Heart right ventricle (tissue), 16 donors: ENCODE data around the gene DGKD. TPM values are rescaled to one million over a fixed set of nuclear protein-coding genes. Genes with fewer than 3 reads are reported as not detected.

Source experiments
- ATAC-seq, 8 donors: fragments of 200-7000 bp; cut with Tn5 transposase; one replicate each; pipeline ENCODE4 v1.9.1; 2020; ENCODE audit warnings: mild to moderate bottlenecking in 8 of 8, moderate library complexity in 8 of 8, moderate number of reproducible peaks in 1 of 8
- DNase-seq, 2 donors: peaks; one replicate each; pipeline ENCODE4 v3.0.0-alpha.2; 2020
- H3K27ac ChIP-seq, 10 donors: fragments of 200-600 bp; sonication (generic) in 2 of 10; one replicate each; pipeline versions ENCODE4 v1.5.0 to v1.8.0; 2020 to 2022; ENCODE audit warnings: mild to moderate bottlenecking in 3 of 10
- H3K27me3 ChIP-seq, 7 donors: fragments of 200-600 bp; one replicate each; pipeline ENCODE4 v1.8.0; 2021 to 2022; ENCODE audit warnings: mild to moderate bottlenecking in 2 of 7
- H3K36me3 ChIP-seq, 9 donors: fragments of 200-600 bp; sonication (generic) in 1 of 9; one replicate each; pipeline versions ENCODE4 v1.5.0 to v1.8.0; 2020 to 2022; ENCODE audit warnings: mild to moderate bottlenecking in 2 of 9
- H3K4me1 ChIP-seq, 9 donors: fragments of 200-600 bp; sonication (generic) in 1 of 9; one replicate each; pipeline versions ENCODE4 v1.5.0 to v1.8.0; 2020 to 2022; ENCODE audit warnings: mild to moderate bottlenecking in 4 of 9
- H3K4me3 ChIP-seq, 10 donors: fragments of 200-600 bp; sonication (generic) in 2 of 10; one replicate each; pipeline versions ENCODE4 v1.5.0 to v1.8.0; 2020 to 2022; ENCODE audit warnings: mild to moderate bottlenecking in 7 of 10, moderate library complexity in 2 of 10
- H3K9me3 ChIP-seq, 11 donors: fragments of 200-600 bp in 10 of 11; sonication (generic) in 2 of 11; one replicate each; pipeline versions ENCODE4 v1.5.0 to v1.8.0; 2013 to 2022; ENCODE audit warnings: mild to moderate bottlenecking in 2 of 11, control low read depth in 1 of 11, moderate library complexity in 1 of 11
- CTCF ChIP-seq, 9 donors: fragments of 200-600 bp; sonication (generic) in 2 of 9; IDR thresholded peaks; one replicate each; pipeline versions ENCODE4 v1.5.0 to v1.8.0; 2021 to 2022; ENCODE audit warnings: antibody characterized with exemption in 9 of 9, mild to moderate bottlenecking in 5 of 9, moderate library complexity in 1 of 9
- WGBS, 2 donors: extraction: QIAGEN DNeasy Blood & Tissue Kit; methylation state at CpG; one replicate each; pipeline ENCODE4 v1.1.7; 2013; ENCODE audit warnings: inconsistent platforms in 1 of 2; 5-methylcytosine and 5-hydroxymethylcytosine counted together
- intact Hi-C, 10 donors: fragments of 100-400 bp; cut with DNase I; formaldehyde crosslinking; loops; one replicate each; pipeline versions ENCODE4 v1.11.1 to v1.14.2; 2022
- polyA plus RNA-seq, 2 donors: library from polyadenylated mRNA; stranded (reverse); fragments of 200-250 nt; gene quantifications; one replicate each; pipeline ENCODE4 v1.2.3, GENCODE V29; 2013
- total RNA-seq, 10 donors: library from RNA; stranded (reverse); fragmentation: NEBNext Ultra II Directional in 3 of 10; extraction: Animal tissue kit (Norgen Biotek cat#: 25700) in 3 of 10; gene quantifications; one replicate each; pipeline versions ENCODE4 v1.2.1 to v1.2.4, GENCODE V29; 2021 to 2023
- donor health status: Arrhythmogenic right ventricular cardiomyopathy.
- donor health status: ischemic (EF 13 %, LVEDD 7.1; RV severe dilation, severe dysfunction).
- donor health status: healthy with polysubstance abuse.
- donor health status: DM: no; HTN: yes; CAD: no.
- donor health status: DM: no; HTN: no; CAD: no.
- donor health status: ischemic (EF 25% LVEDD 6.9; RV normal size, moderate dysfunction).
- donor health status: ischemic (EF 25% LVEDD 5.7; RV mildly dilated, moderate dysfunction).
- donor health status: healthy.
- donor health status: DM: yes; HTN: yes; CAD: no.
- donor health status: Ischemic cardiomyopathy.
- donor health status: ischemic (EF 35%, LVEDD 5.7; RV mildly dilated, moderate dysfunction).
- donor health status: nonischemic (EF 11% LVEDD 7.7; RV severe dilation, severe dysfunction).
- donor health status: DM: yes; HTN: yes; CAD: no.
- donor health status: PGD.
- donor health status: ischemic (EF 29% LVEDD 5.4; RV normal size, mild dysfunction).
- donor health status: nonischemic (EF 23%, LVEDD 6.1; RV moderate dilation, normal function).

DGKD gene
- total and polyA plus RNA-seq, 12 donors = 26.8 to 79.5 (median 44.7) TPM

GRCh38 chr2:233434666-233435330 lies 80.5 kb downstream of the DGKD start:
- 88 to 93% methylated on average over 18 of the region's 18 CpGs for WGBS, 2 donors
- Histone ChIP-seq H3K27me3 (no peaks in the 10 kb centered on the region), H3K9me3 (no peaks in the 10 kb centered on the region), H3K27ac (peak overlapping the region in 3 of 10 donors; percentile 9 to 31 (median 14)), H3K4me3 (no peak overlapping the region), H3K4me1 (peaks cover 12 to 73% (median 45%) of the 10 kb centered on the region in 9 donors), H3K36me3 (peaks cover 0 to 57% (median 12%) of the 10 kb centered on the region in 9 donors)
- ATAC-seq = no peak
- DNase-seq = no peak
- no peak for TF ChIP-seq CTCF (IDR thresholded peaks at IDR 0.05)
- intact Hi-C loops = no loop called here

- intact Hi-C loops = loop anchor here in 1 of 10 donors (2.0 kb wide), 1 partner anchor 17 kb away; no protein-coding TSS in a partner anchor
- Histone ChIP-seq H3K9me3 (no peaks in the 10 kb centered on the region), H3K36me3 (peaks cover 0 to 65% (median 12%) of the 10 kb centered on the region in 9 donors), H3K27me3 (no peaks in the 10 kb centered on the region), H3K4me1 (peaks cover 6 to 71% (median 38%) of the 10 kb centered on the region in 9 donors), H3K4me3 (no peak overlapping the region), H3K27ac (peak overlapping the region in 3 of 10 donors; percentile 13 to 55 (median 36))
- no peak for TF ChIP-seq CTCF (IDR thresholded peaks at IDR 0.05)
- WGBS, 2 donors = 93% methylated on average over 18 of the region's 18 CpGs
- ATAC-seq (peak in 1 of 8 donors; percentile 3), DNase-seq (no peak)
These were observed 81.3 kb downstream of the DGKD start for GRCh38 chr2:233435436-233436190.

- DNase-seq (no peak), ATAC-seq (peak in 4 of 8 donors; percentile 10 to 76 (median 64))
- Histone ChIP-seq H3K9me3 (no peaks in the 10 kb centered on the region), H3K4me3 (no peak overlapping the region), H3K27me3 (no peaks in the 10 kb centered on the region), H3K4me1 (peaks cover 6 to 71% (median 34%) of the 10 kb centered on the region in 9 donors), H3K36me3 (peaks cover 0 to 70% (median 12%) of the 10 kb centered on the region in 9 donors), H3K27ac (peak overlapping the region in 4 of 10 donors; percentile 13 to 55 (median 26))
- 82 to 84% methylated on average over 15 of the region's 15 CpGs for WGBS, 2 donors
- intact Hi-C loops = loop anchor here in 1 of 10 donors (2.0 kb wide), 1 partner anchor 17 kb away; no protein-coding TSS in a partner anchor
- TF ChIP-seq CTCF (IDR thresholded peaks at IDR 0.05) = no peak
These were observed 81.9 kb downstream of the DGKD start for GRCh38 chr2:233436191-233436581.

GRCh38 chr2:233436691-233437438 lies 82.6 kb downstream of the DGKD start:
- WGBS, 2 donors = 50 to 69% methylated on average over 17 of the region's 17 CpGs
- ATAC-seq (peak; percentile 34 to 86 (median 68)), DNase-seq (peak; percentile 53 to 60)
- peak overlapping the region in 3 of 10 donors; percentile 15 to 55 (median 36) for H3K27ac ChIP-seq
- H3K4me3 ChIP-seq = no peak overlapping the region
- H3K27me3 ChIP-seq = no peaks in the 10 kb centered on the region
- H3K4me1 ChIP-seq = peaks cover 6 to 67% (median 34%) of the 10 kb centered on the region in 9 donors
- TF ChIP-seq CTCF (IDR thresholded peaks at IDR 0.05) = no peak
- intact Hi-C loops = loop anchor here in 1 of 10 donors (2.0 kb wide), 1 partner anchor 18 kb away; no protein-coding TSS in a partner anchor
- peaks cover 0 to 77% (median 12%) of the 10 kb centered on the region in 9 donors for H3K36me3 ChIP-seq
- H3K9me3 ChIP-seq = no peaks in the 10 kb centered on the region
